K562 (cell line): ENCODE results near the gene ASB6. TPM values are rescaled to one million over a fixed set of nuclear protein-coding genes. Genes with fewer than 3 reads are reported as not detected.
A peak's percentile ranks its signal among the peaks of the same experiment; 100 is the strongest.

ENCODE experiments used
- ATAC-seq: fragments of 200-7000 bp; cut with Tn5 transposase; 3 replicates; pipeline ENCODE4 v1.9.1; 2020; ENCODE audit warnings: moderate library complexity
- BruUV-seq: library from RNA; stranded (reverse); fragments of 400-500 nt; replicated peaks from 2 replicates; lab custom pipeline; 2021; lab: Mats Ljungman, UMichigan
- CTCF ChIA-PET: fragments of 300-600 bp; formaldehyde crosslinking; extraction: SDS; loops from one replicate; lab custom pipeline; 2021; ENCODE audit warnings: low intra/inter-chr PET ratio; lab: Yijun Ruan, JAX
- POLR2A ChIA-PET: fragments of 300-600, 350-650 bp; sonication (Branson Sonifier 250); formaldehyde crosslinking; extraction: SDS; loops from one replicate; lab custom pipeline; 2021; ENCODE audit warnings: antibody characterized with exemption, inconsistent platforms; lab: Yijun Ruan, JAX
- DNase-seq, 4 experiments: peaks; one replicate each; pipeline versions ENCODE4 v3.0.0 to v3.0.0-alpha.2; 2011 to 2018; ENCODE audit warnings: low spot score in 3 of 4, mixed read lengths in 3 of 4; ENCODE audit errors: extremely low read depth in 1 of 4
- FAIRE-seq: peaks from 2 replicates; lab custom pipeline; 2011; peaks lifted over from hg19 to GRCh38; lab: Jason Lieb, UNC
- H2AFZ ChIP-seq: 2 replicates; pipeline ENCODE4 v1.6.0; 2011; ENCODE audit warnings: low read depth, low read length, control low read depth, inconsistent platforms
- H3K27ac ChIP-seq: fragments of 200-600 bp; 3 replicates; pipeline ENCODE4 v1.8.0; 2011; ENCODE audit warnings: low read depth, mild to moderate bottlenecking, control low read depth, inconsistent platforms, low read length, moderate library complexity, mixed read lengths; ENCODE audit errors: extremely low read depth
- H3K27me3 ChIP-seq, 2 experiments: fragments of 300-600 bp in 1 of 2; 2 replicates in 1 of 2; 3 replicates in 1 of 2; pipeline versions ENCODE4 v1.6.0 to v1.8.0; 2011; ENCODE audit warnings: inconsistent platforms in 2 of 2, low read length in 2 of 2, mild to moderate bottlenecking in 1 of 2, mixed read lengths in 1 of 2, moderate library complexity in 1 of 2; ENCODE audit not compliant: control insufficient read depth in 2 of 2, insufficient read depth in 2 of 2
- H3K36me3 ChIP-seq: fragments of 300-600 bp; 3 replicates; pipeline ENCODE4 v1.8.0; 2011; ENCODE audit warnings: mild to moderate bottlenecking, low read length, inconsistent platforms; ENCODE audit not compliant: control insufficient read depth, insufficient read depth
- H3K4me1 ChIP-seq, 2 experiments: fragments of 200-600 bp in 1 of 2; replicated peaks in 1 of 2; 2 replicates in 1 of 2; 3 replicates in 1 of 2; pipeline versions ENCODE4 v1.5.1 to v1.8.0; 2011; ENCODE audit warnings: inconsistent platforms in 2 of 2, low read length in 2 of 2, mild to moderate bottlenecking in 1 of 2, mixed read lengths in 1 of 2, moderate library complexity in 1 of 2; ENCODE audit not compliant: control insufficient read depth in 2 of 2, insufficient read depth in 2 of 2
- H3K4me2 ChIP-seq: 2 replicates; pipeline ENCODE4 v1.6.1; 2011; ENCODE audit warnings: low read length, control low read depth, inconsistent platforms, mixed read lengths; ENCODE audit not compliant: insufficient read depth
- H3K4me3 ChIP-seq: fragments of 200-600 bp; sonication (generic), shearing (Covaris generic); 2 replicates; pipeline ENCODE4 v1.5.1; 2016; ENCODE audit warnings: control low read depth, inconsistent platforms
- H3K79me2 ChIP-seq: fragments of 200-600 bp; 3 replicates; pipeline ENCODE4 v1.8.0; 2011; ENCODE audit warnings: low read length, inconsistent platforms; ENCODE audit not compliant: control insufficient read depth, insufficient read depth
- H3K9ac ChIP-seq, 2 experiments: 2 replicates each; pipeline versions ENCODE4 v1.6.0 to v1.6.1; 2011; ENCODE audit warnings: low read depth in 2 of 2, low read length in 2 of 2, control low read depth in 1 of 2, inconsistent platforms in 1 of 2, mild to moderate bottlenecking in 1 of 2, mixed read lengths in 1 of 2; ENCODE audit not compliant: insufficient read depth in 1 of 2
- H3K9me1 ChIP-seq: one replicate; pipeline ENCODE4 v1.6.0; 2011; ENCODE audit warnings: inconsistent platforms, mild to moderate bottlenecking, low read length, moderate library complexity; ENCODE audit not compliant: control insufficient read depth, insufficient read depth
- H3K9me3 ChIP-seq: replicated peaks from 2 replicates; pipeline ENCODE4 v1.5.1; 2011; ENCODE audit warnings: low read depth, low read length, inconsistent platforms; ENCODE audit not compliant: control insufficient read depth, insufficient read depth
- H4K20me1 ChIP-seq: replicated peaks from 2 replicates; pipeline ENCODE4 v1.6.1; 2011; ENCODE audit warnings: low read length, inconsistent platforms, mixed read lengths; ENCODE audit not compliant: control insufficient read depth, insufficient read depth
- EGR1 ChIP-seq: fragments of 450-650 bp; conservative IDR thresholded peaks from 2 replicates; pipeline ENCODE4 v1.6.1; 2017; ENCODE audit warnings: mild to moderate bottlenecking
- HDAC3 ChIP-seq: fragments of 450-650 bp; IDR thresholded peaks from 2 replicates; pipeline ENCODE4 v1.6.1; 2018; ENCODE audit warnings: borderline replicate concordance, mild to moderate bottlenecking, moderate library complexity; ENCODE audit not compliant: partially characterized antibody
- KAT7 ChIP-seq: sonication (generic); formaldehyde crosslinking; IDR thresholded peaks from 2 replicates; pipeline ENCODE4 v1.8.0; 2022; ENCODE audit warnings: missing genetic modification reagents, mild to moderate bottlenecking, borderline replicate concordance
- KDM1A ChIP-seq, 2 experiments: fragments of 450-650 bp; IDR thresholded peaks; 2 replicates each; pipeline ENCODE4 v1.6.1; 2016; ENCODE audit warnings: mild to moderate bottlenecking in 2 of 2
- PCBP1 ChIP-seq: fragments of 200-400 bp; formaldehyde crosslinking; IDR thresholded peaks from 2 replicates; pipeline ENCODE4 v1.6.1; 2018; ENCODE audit warnings: mild to moderate bottlenecking, low read depth, low read length; ENCODE audit not compliant: poor library complexity, severe bottlenecking
- POLR2G ChIP-seq: fragments of 200-400 bp; formaldehyde crosslinking; IDR thresholded peaks from 2 replicates; pipeline ENCODE4 v1.6.1; 2017; ENCODE audit warnings: low read depth, mild to moderate bottlenecking, antibody characterized with exemption, low read length, moderate library complexity
- POLR2H ChIP-seq: IDR thresholded peaks from 2 replicates; pipeline ENCODE4 v1.6.1; 2016; ENCODE audit warnings: missing genetic modification characterization, low read depth, mild to moderate bottlenecking, control low read depth, missing compliant biosample characterization, moderate library complexity
- RBFOX2 ChIP-seq: fragments of 200-400 bp; formaldehyde crosslinking; IDR thresholded peaks from 2 replicates; pipeline ENCODE4 v1.6.1; 2017; ENCODE audit warnings: low read depth, mild to moderate bottlenecking, low read length, moderate library complexity
- ZNF143 ChIP-seq: sonication (generic); formaldehyde crosslinking; IDR thresholded peaks from 2 replicates; pipeline ENCODE4 v1.9.0; 2022; ENCODE audit warnings: mild to moderate bottlenecking, missing genetic modification reagents
- WGBS: fragments of 100-300 bp; shearing (Covaris generic); methylation state at CpG from one replicate; pipeline ENCODE4 v1.1.6; 2016; ENCODE audit warnings: low coverage, mixed read lengths; ENCODE audit not compliant: insufficient coverage; ENCODE audit errors: missing lambda C conversion rate; 5-methylcytosine and 5-hydroxymethylcytosine counted together
- in situ Hi-C: fragments of 300-500 bp; cut with MboI; formaldehyde crosslinking; loops from 4 replicates; pipeline ENCODE4 v1.15.0; 2018; ENCODE audit warnings: inconsistent platforms, mixed read lengths
- intact Hi-C: fragments of 100-400 bp; cut with micrococcal nuclease; formaldehyde crosslinking; loops from 2 replicates; pipeline ENCODE4 v1.14.2; 2022
- polyA plus RNA-seq, 8 experiments: library from polyadenylated mRNA; depleted of rRNA in 4 of 8; stranded (reverse) in 5 of 8; unstranded in 3 of 8; fragments of >200 nt; fragmentation: Nextera tagmentation in 2 of 8; fragmentation: Illumina TruSeq in 1 of 8; extraction: Ambion mirVana in 2 of 8; extraction: Trizol in 1 of 8; gene quantifications; 2 replicates each; pipeline versions ENCODE4 v1.2.1 to v1.2.3, GENCODE V29; 2011 to 2014; ENCODE audit warnings: inconsistent platforms in 1 of 8, missing spikeins in 1 of 8
- total RNA-seq, 7 experiments: library from RNA; depleted of rRNA in 6 of 7; stranded (reverse); fragments of >200 nt in 6 of 7; fragmentation: Illumina TruSeq in 2 of 7; extraction: Trizol in 2 of 7; gene quantifications; 2 replicates each; pipeline versions ENCODE4 v1.2.1 to v1.2.3, GENCODE V29; 2011 to 2021; ENCODE audit warnings: low replicate concordance in 1 of 7
- TF ChIP-seq, protein P1 (sequence below): sonication (generic); formaldehyde crosslinking; IDR thresholded peaks from 2 replicates; pipeline ENCODE4 v1.8.1; 2023; ENCODE audit warnings: mild to moderate bottlenecking, missing genetic modification reagents

The ASB6 gene
- total and polyA plus RNA-seq, 9 of the 15 experiments (the other 6 are each of a cell fraction or from before 2014, with no cell fraction given) = 0.92 to 17.8 (median 11.3) TPM

- no peaks in the 10 kb centered on the region for H3K27me3 ChIP-seq
- no peaks in the 10 kb centered on the region for H3K9me1 ChIP-seq
- BruUV-seq = no TSS peak
- no peak overlapping the region for H2AFZ ChIP-seq
- no peak for DNase-seq
- in situ Hi-C loops = no loop called here
- no peak overlapping the region for H3K9ac ChIP-seq
- no peak overlapping the region for H3K4me3 ChIP-seq
- intact Hi-C loops = loop anchor here (10.0 kb wide), 1 partner anchor 193 kb away; no protein-coding TSS in a partner anchor
- H3K79me2 ChIP-seq = no peaks in the 10 kb centered on the region
- H3K36me3 ChIP-seq = no peaks in the 10 kb centered on the region
- no peak for TF ChIP-seq KDM1A (IDR thresholded peaks at IDR 0.05)
- H3K27ac ChIP-seq = no peak overlapping the region
- no peak overlapping the region for H3K4me2 ChIP-seq
- ATAC-seq = no peak
- ChIA-PET CTCF (no interaction called here), POLR2A (interaction anchor here (1.2 to 1.6 kb wide), 2 partner anchors 10 to 26 kb away, joined by 3 to 6 read pairs; no protein-coding TSS in a partner anchor)
- 63% methylated on average over 10 of the region's 57 CpGs for WGBS
- H3K9me3 ChIP-seq = no peaks in the 10 kb centered on the region
- peaks cover 20 to 39% of the 10 kb centered on the region in 2 experiments for H3K4me1 ChIP-seq
- H4K20me1 ChIP-seq = no peaks in the 10 kb centered on the region
- no peak for FAIRE-seq
Measured at GRCh38 chr9:129597355-129598088, 44.4 kb downstream of the ASB6 start.

DNA sequence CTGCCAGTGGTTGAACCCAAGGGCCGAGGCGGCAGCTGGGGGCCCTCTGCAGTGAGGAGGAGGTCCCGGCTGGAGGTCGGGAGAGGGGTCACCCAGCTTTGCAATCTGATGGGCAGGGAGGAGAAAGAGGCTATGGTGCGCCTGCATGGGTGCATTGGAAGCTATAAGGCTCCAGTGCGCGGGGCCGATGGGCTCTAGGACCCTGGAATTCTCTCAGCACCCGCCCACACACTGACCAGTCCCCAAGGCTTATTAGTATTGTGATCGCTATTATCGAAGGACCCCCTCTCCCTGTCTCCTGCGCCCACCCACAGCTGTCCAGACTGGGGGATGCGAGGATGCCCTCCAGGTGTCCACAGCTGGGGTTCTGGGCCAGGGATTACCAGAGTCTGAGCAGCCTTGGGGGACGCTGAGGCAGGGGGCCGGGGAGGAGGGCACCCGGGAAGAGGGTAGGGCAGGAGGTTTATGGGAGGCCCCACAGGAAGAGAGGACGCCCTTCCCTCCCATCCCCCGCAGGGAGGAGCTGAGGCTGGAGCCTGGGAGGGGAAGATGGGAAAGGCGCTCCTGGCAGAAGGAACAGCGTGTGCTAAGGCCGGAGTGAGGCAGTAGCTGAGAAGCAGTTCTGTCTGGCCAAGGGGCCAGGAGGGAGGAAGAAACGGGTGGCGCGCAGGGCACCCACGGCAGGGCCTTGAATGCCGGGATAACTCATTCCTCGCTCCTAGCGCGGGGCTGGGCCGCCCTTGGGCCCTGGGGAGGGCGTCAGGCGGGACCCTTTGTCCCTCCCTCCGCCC lies 45.2 kb downstream of the ASB6 start:
- Histone ChIP-seq H3K79me2 (no peaks in the 10 kb centered on the region), H2AFZ (peak overlapping the region; percentile 81), H3K36me3 (no peaks in the 10 kb centered on the region), H3K4me3 (no peak overlapping the region), H3K9me1 (no peaks in the 10 kb centered on the region), H3K9ac (peak overlapping the region in 1 of 2 experiments; percentile 73; a peak in 2 of 4 replicates), H4K20me1 (no peaks in the 10 kb centered on the region), H3K9me3 (no peaks in the 10 kb centered on the region), H3K27me3 (no peaks in the 10 kb centered on the region), H3K4me1 (peaks cover 20 to 39% of the 10 kb centered on the region in 2 experiments), H3K27ac (peak overlapping the region; percentile 78; the same call in 2 of the 3 replicates), H3K4me2 (peak overlapping the region; percentile 22; the same call in 1 of the 2 replicates)
- DNase-seq = peak in 2 of 4 experiments; percentile 52 to 58
- peak; percentile 41; the same call in 1 of the 2 replicates for TF ChIP-seq ZNF143 (CRISPR knock-in tag)
- TF ChIP-seq HDAC3 = no peak
- TF ChIP-seq, protein P1, sequence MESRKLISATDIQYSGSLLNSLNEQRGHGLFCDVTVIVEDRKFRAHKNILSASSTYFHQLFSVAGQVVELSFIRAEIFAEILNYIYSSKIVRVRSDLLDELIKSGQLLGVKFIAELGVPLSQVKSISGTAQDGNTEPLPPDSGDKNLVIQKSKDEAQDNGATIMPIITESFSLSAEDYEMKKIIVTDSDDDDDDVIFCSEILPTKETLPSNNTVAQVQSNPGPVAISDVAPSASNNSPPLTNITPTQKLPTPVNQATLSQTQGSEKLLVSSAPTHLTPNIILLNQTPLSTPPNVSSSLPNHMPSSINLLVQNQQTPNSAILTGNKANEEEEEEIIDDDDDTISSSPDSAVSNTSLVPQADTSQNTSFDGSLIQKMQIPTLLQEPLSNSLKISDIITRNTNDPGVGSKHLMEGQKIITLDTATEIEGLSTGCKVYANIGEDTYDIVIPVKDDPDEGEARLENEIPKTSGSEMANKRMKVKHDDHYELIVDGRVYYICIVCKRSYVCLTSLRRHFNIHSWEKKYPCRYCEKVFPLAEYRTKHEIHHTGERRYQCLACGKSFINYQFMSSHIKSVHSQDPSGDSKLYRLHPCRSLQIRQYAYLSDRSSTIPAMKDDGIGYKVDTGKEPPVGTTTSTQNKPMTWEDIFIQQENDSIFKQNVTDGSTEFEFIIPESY = peak; percentile 37; the same call in 1 of the 2 replicates
- TF ChIP-seq RBFOX2 = peak; percentile 43; the same call in 1 of the 2 replicates
- TF ChIP-seq PCBP1 = peak; percentile 92
- TF ChIP-seq POLR2H (tag) = no peak
- TF ChIP-seq KAT7 (CRISPR knock-in tag) = no peak
- TF ChIP-seq EGR1 = peak; percentile 83
- 0 out of 2 replicates have a peak, but pooled peaks have one; percentile 13 for TF ChIP-seq POLR2G
- no peak for FAIRE-seq
- peak; percentile 57 for ATAC-seq
- BruUV-seq = no TSS peak
- CTCF ChIA-PET = no interaction called here
- intact Hi-C loops (loop anchor here (10.0 kb wide), 1 partner anchor 192 kb away; no protein-coding TSS in a partner anchor), in situ Hi-C loops (no loop called here)
- POLR2A ChIA-PET = interaction anchor here (0.6 to 1.0 kb wide), 5 partner anchors 10 to 115 kb away, joined by 3 to 5 read pairs (median 3); no protein-coding TSS in a partner anchor
- WGBS = 53% methylated on average over 15 of the region's 33 CpGs
